ENCODE data around the gene PNMA6E. TPM values are rescaled to one million over a fixed set of nuclear protein-coding genes. Genes with fewer than 3 reads are reported as not detected.

PNMA6E gene
- total and polyA plus RNA-seq, 11 donors = not detected

DNA sequence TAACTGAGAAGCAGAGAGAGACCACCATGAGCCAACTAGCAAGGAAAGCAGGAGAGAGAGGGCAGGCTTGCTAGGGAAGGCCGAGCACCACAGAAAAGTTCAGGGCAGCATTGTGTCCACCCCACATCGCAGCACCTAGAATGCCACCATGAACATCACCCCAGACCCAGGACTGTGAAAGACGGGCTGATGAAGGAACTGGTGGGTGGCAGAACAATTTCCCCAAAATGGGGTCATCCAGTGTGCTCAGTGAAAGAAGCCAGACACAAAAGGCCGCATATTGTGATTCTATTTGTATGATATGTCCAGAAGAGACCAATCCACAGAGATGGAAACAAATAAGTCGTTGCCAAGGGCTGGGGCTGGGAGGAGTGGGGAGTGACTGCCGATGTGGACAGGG, 16.8 kb downstream of the PNMA6E start:
- ATAC-seq = no peak
- no peak overlapping the region for H3K4me3 ChIP-seq
- H3K36me3 ChIP-seq = no peaks in the 10 kb centered on the region
- H3K9me3 ChIP-seq = no peaks in the 10 kb centered on the region
- peaks cover 0 to 7% (median 0%) of the 10 kb centered on the region in 12 donors for H3K4me1 ChIP-seq
- TF ChIP-seq POLR2A (IDR thresholded peaks at IDR 0.05) (no peak), CTCF (IDR thresholded peaks at IDR 0.05) (no peak)
- no peak overlapping the region for H3K27ac ChIP-seq
- intact Hi-C loops (cut with DNase I) = no loop called here
- WGBS, 4 donors = 74 to 93% (median 83%) methylated on average over 6 of the region's 6 CpGs
- DNase-seq = no peak
- peaks cover 0 to 6% (median 0%) of the 10 kb centered on the region in 9 donors for H3K27me3 ChIP-seq

GRCh38 chrX:153382563-153383482, 18.3 kb downstream of the PNMA6E start:
- WGBS, 4 donors = 77 to 90% (median 89%) methylated on average over 3 of the region's 3 CpGs
- no peak overlapping the region for H3K27ac ChIP-seq
- H3K27me3 ChIP-seq = peaks cover 0 to 3% (median 0%) of the 10 kb centered on the region in 9 donors
- no peak overlapping the region for H3K4me3 ChIP-seq
- H3K36me3 ChIP-seq = no peaks in the 10 kb centered on the region
- ATAC-seq (no peak), DNase-seq (no peak)
- peaks cover 0 to 7% (median 0%) of the 10 kb centered on the region in 12 donors for H3K4me1 ChIP-seq
- no peak for TF ChIP-seq POLR2A (IDR thresholded peaks at IDR 0.05)
- TF ChIP-seq CTCF (IDR thresholded peaks at IDR 0.05) = no peak
- intact Hi-C loops (cut with DNase I) = no loop called here
- H3K9me3 ChIP-seq = peaks cover 0 to 8% (median 0%) of the 10 kb centered on the region in 12 donors

DNA sequence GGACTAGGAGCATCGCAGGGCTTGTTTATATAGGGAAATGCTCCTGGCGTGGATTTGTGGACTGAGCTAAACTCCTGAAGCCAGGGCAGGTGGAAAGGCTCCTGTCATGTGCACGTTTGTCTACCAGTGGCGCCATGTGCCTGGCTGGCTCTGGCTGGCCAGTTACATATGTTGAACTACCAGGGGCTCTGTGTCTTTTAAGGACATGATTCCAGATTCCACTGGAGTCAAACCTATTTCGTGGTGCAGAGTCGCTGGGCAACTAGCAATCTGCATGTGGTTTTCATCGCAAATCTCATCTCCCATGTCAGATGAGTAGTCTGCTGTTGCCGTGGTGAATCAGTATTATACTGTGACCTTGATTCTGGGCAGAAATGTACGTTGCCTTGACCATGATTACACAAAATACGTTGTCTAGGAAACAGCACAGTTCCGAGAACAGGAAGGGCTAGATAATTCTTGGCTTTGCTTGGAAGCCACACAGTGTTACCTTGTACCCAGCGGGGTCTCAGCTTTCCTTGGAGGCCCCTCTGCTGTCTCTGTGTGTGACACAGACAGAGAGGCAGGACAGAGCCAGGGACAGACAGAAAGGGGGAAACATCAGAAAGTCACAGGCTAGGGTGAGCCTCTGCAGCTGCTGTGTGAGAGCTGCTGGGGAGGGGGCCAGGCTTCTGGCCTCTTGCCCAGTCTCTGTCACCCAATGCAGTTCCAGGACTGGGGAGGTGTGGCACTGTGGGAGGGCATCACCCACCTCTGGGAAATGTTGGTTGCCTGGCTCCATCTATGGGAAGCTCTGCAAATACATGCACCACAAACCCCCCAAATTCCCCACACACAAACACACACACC, 19.2 kb downstream of the PNMA6E start:
- H3K27ac ChIP-seq = no peak overlapping the region
- no peaks in the 10 kb centered on the region for H3K36me3 ChIP-seq
- no peak for DNase-seq
- H3K27me3 ChIP-seq = peaks cover 0 to 3% (median 0%) of the 10 kb centered on the region in 9 donors
- H3K4me3 ChIP-seq = no peak overlapping the region
- ATAC-seq = peak in 3 of 4 donors; percentile 30 to 37 (median 33)
- WGBS, 4 donors = 46 to 65% (median 54%) methylated on average over 12 of the region's 12 CpGs
- intact Hi-C loops (cut with DNase I) = no loop called here
- peaks cover 0 to 8% (median 0%) of the 10 kb centered on the region in 12 donors for H3K9me3 ChIP-seq
- H3K4me1 ChIP-seq = peaks cover 0 to 7% (median 0%) of the 10 kb centered on the region in 12 donors
- no peak for TF ChIP-seq POLR2A (IDR thresholded peaks at IDR 0.05)
- TF ChIP-seq CTCF (IDR thresholded peaks at IDR 0.05) = no peak

DNA sequence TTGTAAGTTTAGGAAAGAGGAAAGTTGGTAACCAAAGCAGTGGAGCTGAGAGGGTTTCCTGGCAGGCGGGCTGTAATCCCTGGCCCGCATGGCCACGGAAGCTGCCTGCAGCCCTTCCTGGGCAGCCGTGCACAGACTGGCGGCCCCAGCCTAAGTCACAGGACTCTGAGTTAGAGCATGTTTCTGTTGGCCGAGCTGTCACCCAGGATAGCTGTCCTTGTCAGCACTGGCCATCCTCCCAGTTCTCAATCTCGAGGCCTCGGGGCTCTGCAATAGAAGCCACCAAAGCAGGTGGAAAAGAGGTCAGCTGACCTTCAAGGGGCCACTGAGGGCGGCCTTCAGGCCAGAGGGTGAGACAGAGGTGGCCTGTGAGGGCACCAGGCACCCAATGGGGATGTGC, 20.5 kb downstream of the PNMA6E start:
- DNase-seq = no peak
- H3K36me3 ChIP-seq = no peaks in the 10 kb centered on the region
- TF ChIP-seq POLR2A (IDR thresholded peaks at IDR 0.05) = no peak
- TF ChIP-seq CTCF (IDR thresholded peaks at IDR 0.05) = no peak
- ATAC-seq = peak in 2 of 4 donors; percentile 49 to 61
- peaks cover 0 to 8% (median 0%) of the 10 kb centered on the region in 12 donors for H3K9me3 ChIP-seq
- WGBS, 4 donors = 41 to 81% (median 52%) methylated on average over 9 of the region's 9 CpGs
- intact Hi-C loops (cut with DNase I) = no loop called here
- H3K4me1 ChIP-seq = peaks cover 0 to 7% (median 0%) of the 10 kb centered on the region in 12 donors
- H3K27ac ChIP-seq = peak overlapping the region in 4 of 12 donors; percentile 14 to 49 (median 34)
- no peak overlapping the region for H3K4me3 ChIP-seq
- peaks cover 0 to 9% (median 0%) of the 10 kb centered on the region in 9 donors for H3K27me3 ChIP-seq
